Activated B cell treated with CpG ODN at 0.5 μM for 24 hours (primary cell): ENCODE results near the gene ADCY10. TPM values are rescaled to one million over a fixed set of nuclear protein-coding genes. Genes with fewer than 3 reads are reported as not detected.
A peak's percentile ranks its signal among the peaks of the same experiment; 100 is the strongest.

Experiments used
- ATAC-seq: fragments of 200-7000 bp; cut with Tn5 transposase; one replicate; pipeline ENCODE4 v1.10.0; 2021; ENCODE audit warnings: low read depth, mild to moderate bottlenecking, moderate library complexity
- CTCF ChIA-PET: fragments of 350-600 bp; sonication (Branson Sonifier 250); formaldehyde crosslinking; loops from one replicate; lab custom pipeline; 2021; ENCODE audit warnings: antibody characterized with exemption; lab: Charles Lee
- POLR2A ChIA-PET: fragments of 350-600 bp; sonication (Branson Sonifier 250); formaldehyde crosslinking; loops from one replicate; lab custom pipeline; 2021; ENCODE audit warnings: antibody characterized with exemption; lab: Charles Lee
- DNase-seq: peaks from one replicate; pipeline ENCODE4 v3.0.0; 2022
- H3K27ac Mint-ChIP-seq: one replicate; pipeline ENCODE4 v1.8.0; 2020; ENCODE audit warnings: mixed read lengths
- H3K27me3 Mint-ChIP-seq: one replicate; pipeline ENCODE4 v1.8.0; 2021; ENCODE audit warnings: mixed read lengths
- H3K36me3 Mint-ChIP-seq: one replicate; pipeline ENCODE4 v1.8.0; 2021; ENCODE audit warnings: low read depth, mixed read lengths
- H3K4me1 Mint-ChIP-seq: one replicate; pipeline ENCODE4 v1.8.0; 2021; ENCODE audit warnings: mixed read lengths
- H3K4me3 Mint-ChIP-seq: one replicate; pipeline ENCODE4 v1.8.0; 2020; ENCODE audit warnings: mild to moderate bottlenecking, mixed read lengths
- H3K9me3 Mint-ChIP-seq: one replicate; pipeline ENCODE4 v1.8.0; 2020; ENCODE audit warnings: mixed read lengths
- CTCF ChIP-seq: fragments of 200-600 bp; IDR thresholded peaks from one replicate; pipeline ENCODE4 v1.8.0; 2022; ENCODE audit warnings: antibody characterized with exemption, mild to moderate bottlenecking
- intact Hi-C: fragments of 100-400 bp; cut with micrococcal nuclease; formaldehyde crosslinking; loops from one replicate; pipeline ENCODE4 v1.15.1; 2024
- total RNA-seq: library from RNA; stranded (reverse); gene quantifications from 2 replicates; pipeline ENCODE4 v1.2.3, GENCODE V29; 2022

Gene ADCY10
- total RNA-seq, 1 donor from 2014 or later, result 0.20 TPM

- Mint-ChIP-seq H3K4me3 (no peak overlapping the region), H3K9me3 (no peaks in the 10 kb centered on the region), H3K27me3 (no peaks in the 10 kb centered on the region), H3K36me3 (peaks cover 31% of the 10 kb centered on the region), H3K4me1 (peaks cover 17% of the 10 kb centered on the region), H3K27ac (no peak overlapping the region)
- POLR2A ChIA-PET, result no interaction called here
- no peak for TF ChIP-seq CTCF
- DNase-seq, result no peak
- no peak for ATAC-seq
- intact Hi-C loops, result no loop called here
- CTCF ChIA-PET, result no interaction called here
Observed at GRCh38 chr1:167949785-167950184, 35.9 kb upstream of the ADCY10 start.

GRCh38 chr1:167947733-167948132, 33.8 kb upstream of the ADCY10 start:
- no peaks in the 10 kb centered on the region for H3K27me3 Mint-ChIP-seq
- intact Hi-C loops, result no loop called here
- no peak for DNase-seq
- ChIA-PET POLR2A (no interaction called here), CTCF (no interaction called here)
- ATAC-seq, result no peak
- no peak for TF ChIP-seq CTCF
- H3K4me1 Mint-ChIP-seq, result peaks cover 20% of the 10 kb centered on the region
- peaks cover 19% of the 10 kb centered on the region for H3K36me3 Mint-ChIP-seq
- peaks cover 2% of the 10 kb centered on the region for H3K9me3 Mint-ChIP-seq
- no peak overlapping the region for H3K27ac Mint-ChIP-seq
- no peak overlapping the region for H3K4me3 Mint-ChIP-seq

- Mint-ChIP-seq H3K4me3 (no peak overlapping the region), H3K27me3 (no peaks in the 10 kb centered on the region), H3K4me1 (peaks cover 21% of the 10 kb centered on the region), H3K9me3 (peaks cover 2% of the 10 kb centered on the region), H3K27ac (no peak overlapping the region), H3K36me3 (peaks cover 8% of the 10 kb centered on the region)
- no peak for ATAC-seq
- TF ChIP-seq CTCF, result no peak
- ChIA-PET CTCF (no interaction called here), POLR2A (no interaction called here)
- DNase-seq, result no peak
- intact Hi-C loops, result no loop called here
Observed at GRCh38 chr1:167943541-167943940, 29.6 kb upstream of the ADCY10 start.

- intact Hi-C loops, result no loop called here
- peaks cover 2% of the 10 kb centered on the region for H3K9me3 Mint-ChIP-seq
- H3K36me3 Mint-ChIP-seq, result peaks cover 18% of the 10 kb centered on the region
- H3K4me1 Mint-ChIP-seq, result peaks cover 16% of the 10 kb centered on the region
- DNase-seq (no peak), ATAC-seq (no peak)
- POLR2A ChIA-PET, result no interaction called here
- no peak for TF ChIP-seq CTCF
- H3K27ac Mint-ChIP-seq, result no peak overlapping the region
- CTCF ChIA-PET, result no interaction called here
- no peaks in the 10 kb centered on the region for H3K27me3 Mint-ChIP-seq
- H3K4me3 Mint-ChIP-seq, result no peak overlapping the region
Observed at GRCh38 chr1:167940264-167940663, 26.3 kb upstream of the ADCY10 start.

GRCh38 chr1:167938080-167938636, 24.2 kb upstream of the ADCY10 start:
- Mint-ChIP-seq H3K27ac (peak overlapping the region; percentile 100), H3K9me3 (no peaks in the 10 kb centered on the region), H3K4me3 (peak overlapping the region; percentile 88), H3K36me3 (peaks cover 13% of the 10 kb centered on the region), H3K4me1 (peaks cover 31% of the 10 kb centered on the region), H3K27me3 (no peaks in the 10 kb centered on the region)
- DNase-seq (no peak), ATAC-seq (no peak)
- TF ChIP-seq CTCF, result no peak
- POLR2A ChIA-PET, result interaction anchor here (0.7 to 2.8 kb wide), 3 partner anchors 223 to 718 kb away, joined by 3 to 21 read pairs (median 16); partner anchors contain the start of gene POU2F1
- CTCF ChIA-PET, result no interaction called here
- intact Hi-C loops, result loop anchor here (5.0 to 10.0 kb wide), 7 partner anchors 144 to 1771 kb away; partner anchors contain the start of genes ATP1B1, FAM78B and SLC19A2
